OCI-LY7 (cell line): ENCODE data around the gene PRIM2. TPM values are rescaled to one million over a fixed set of nuclear protein-coding genes. Genes with fewer than 3 reads are reported as not detected.

Source experiments
- BruUV-seq: library from RNA; stranded (reverse); fragments of 400-500 nt; replicated peaks from 2 replicates; lab custom pipeline; 2021; lab: Mats Ljungman, UMichigan
- CTCF ChIA-PET: fragments of 300-600 bp; sonication (Branson Sonifier 250); formaldehyde crosslinking; loops from one replicate; lab custom pipeline; 2022; ENCODE audit warnings: antibody characterized with exemption; ENCODE audit not compliant: unreplicated experiment; lab: Charles Lee
- POLR2A ChIA-PET: fragments of 300-600 bp; sonication (Branson Sonifier 250); formaldehyde crosslinking; loops from one replicate; lab custom pipeline; 2022; ENCODE audit warnings: antibody characterized with exemption; lab: Charles Lee
- DNase-seq: peaks from one replicate; pipeline ENCODE4 v3.0.0-alpha.2; 2015; ENCODE audit warnings: low spot score
- H2AFZ ChIP-seq: fragments of 200-600 bp; sonication (generic), shearing (Covaris generic); 2 replicates; pipeline ENCODE4 v1.6.1; 2014; ENCODE audit warnings: mild to moderate bottlenecking, antibody characterized with exemption, low read length, moderate library complexity
- H3K27ac ChIP-seq: fragments of 200-600 bp; sonication (generic); 2 replicates; pipeline ENCODE4 v1.5.1; 2014; ENCODE audit warnings: mixed run types, low read depth, mild to moderate bottlenecking, moderate library complexity, low read length, inconsistent platforms; ENCODE audit not compliant: poor library complexity, severe bottlenecking
- H3K36me3 ChIP-seq: fragments of 200-600 bp; sonication (generic); 2 replicates; pipeline ENCODE4 v1.6.1; 2014; ENCODE audit warnings: mild to moderate bottlenecking, antibody characterized with exemption, low read length, moderate library complexity, mixed read lengths; ENCODE audit not compliant: insufficient read depth
- H3K4me1 ChIP-seq: fragments of 200-600 bp; sonication (generic); 2 replicates; pipeline ENCODE4 v1.5.1; 2014; ENCODE audit warnings: mild to moderate bottlenecking, low read length; ENCODE audit not compliant: insufficient read depth, poor library complexity, severe bottlenecking
- H3K4me2 ChIP-seq: fragments of 200-600 bp; sonication (generic); 2 replicates; pipeline ENCODE4 v1.6.1; 2014; ENCODE audit warnings: mild to moderate bottlenecking, low read length
- H3K4me3 ChIP-seq: fragments of 200-600 bp; sonication (generic); 2 replicates; pipeline ENCODE4 v1.5.1; 2014; ENCODE audit warnings: mild to moderate bottlenecking, low read depth, low read length; ENCODE audit not compliant: poor library complexity, severe bottlenecking
- H3K79me2 ChIP-seq: fragments of 200-600 bp; sonication (generic); 2 replicates; pipeline ENCODE4 v1.6.1; 2016; ENCODE audit warnings: low read depth, mild to moderate bottlenecking, low read length, moderate library complexity, mixed read lengths; ENCODE audit not compliant: insufficient read depth
- H3K9me2 ChIP-seq: fragments of 200-600 bp; sonication (generic); 2 replicates; pipeline ENCODE4 v1.6.1; 2016; ENCODE audit warnings: mild to moderate bottlenecking, low read length, mixed read lengths; ENCODE audit not compliant: insufficient read depth
- H3K9me3 ChIP-seq: fragments of 200-600 bp; sonication (generic); 2 replicates; pipeline ENCODE4 v1.6.1; 2014; ENCODE audit warnings: mild to moderate bottlenecking, mixed run types, low read length, mixed read lengths
- H4K20me1 ChIP-seq: fragments of 200-600 bp; sonication (generic); 2 replicates; pipeline ENCODE4 v1.6.1; 2014; ENCODE audit warnings: mild to moderate bottlenecking, antibody characterized with exemption, low read length, moderate library complexity, mixed read lengths; ENCODE audit not compliant: insufficient read depth
- EZH2phosphoT487 ChIP-seq: fragments of 200-600 bp; sonication (generic); IDR thresholded peaks from 2 replicates; pipeline ENCODE4 v1.6.1; 2018; ENCODE audit warnings: low read depth, borderline replicate concordance, mild to moderate bottlenecking, mixed run types, antibody characterized with exemption, low read length, moderate library complexity, mixed read lengths
- intact Hi-C: fragments of 100-400 bp; cut with micrococcal nuclease; formaldehyde crosslinking; loops from one replicate; pipeline ENCODE4 v1.10.0; 2022; ENCODE audit not compliant: unreplicated experiment
- total RNA-seq, 2 experiments: library from RNA; depleted of rRNA in 1 of 2; stranded (reverse); fragments of >200 nt in 1 of 2; shearing (Covaris generic) in 1 of 2; gene quantifications; 2 replicates each; pipeline ENCODE4 v1.2.3, GENCODE V29; 2014 to 2022
- TF ChIP-seq, protein P1 (sequence below): fragments of 200-600 bp; sonication (generic); conservative IDR thresholded peaks from 2 replicates; pipeline ENCODE4 v1.5.1; 2014; ENCODE audit warnings: mild to moderate bottlenecking, antibody characterized with exemption, low read length, moderate library complexity, mixed read lengths

The PRIM2 gene
- total RNA-seq, 2 experiments from 2014 or later = 28.6 to 41.4 TPM

DNA sequence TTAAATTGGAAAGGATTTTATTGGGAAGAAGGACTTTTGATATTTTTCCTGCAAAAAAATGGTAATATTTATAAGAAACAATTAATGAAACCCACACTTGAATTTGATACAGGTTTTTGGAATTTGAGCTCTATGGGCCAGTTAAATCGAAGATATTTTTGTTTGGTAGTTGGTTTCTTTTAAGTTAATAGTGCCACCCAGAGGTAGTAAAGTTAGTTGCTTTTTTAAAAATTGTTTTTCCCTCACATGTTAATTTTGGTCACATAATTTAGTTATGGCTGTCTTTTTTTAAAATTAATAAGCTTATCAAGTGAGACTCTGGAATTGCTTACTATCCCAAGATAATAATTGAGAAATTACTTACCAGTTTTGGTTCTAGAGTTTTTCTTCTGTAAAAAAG is 7.1 kb downstream of the PRIM2 start:
- Histone ChIP-seq H4K20me1 (no peaks in the 10 kb centered on the region), H3K9me3 (peaks cover 15% of the 10 kb centered on the region; the same call in 1 of the 2 replicates), H3K36me3 (peaks cover 100% of the 10 kb centered on the region), H3K4me1 (peaks cover 1% of the 10 kb centered on the region), H3K9me2 (no peaks in the 10 kb centered on the region), H3K27ac (no peak overlapping the region), H3K79me2 (peaks cover 5% of the 10 kb centered on the region; the same call in 1 of the 2 replicates), H2AFZ (no peak overlapping the region), H3K4me3 (no peak overlapping the region), H3K4me2 (no peak overlapping the region)
- no TSS peak for BruUV-seq
- intact Hi-C loops = no loop called here
- POLR2A ChIA-PET = no interaction called here
- TF ChIP-seq EZH2phosphoT487 = no peak
- TF ChIP-seq, protein P1, sequence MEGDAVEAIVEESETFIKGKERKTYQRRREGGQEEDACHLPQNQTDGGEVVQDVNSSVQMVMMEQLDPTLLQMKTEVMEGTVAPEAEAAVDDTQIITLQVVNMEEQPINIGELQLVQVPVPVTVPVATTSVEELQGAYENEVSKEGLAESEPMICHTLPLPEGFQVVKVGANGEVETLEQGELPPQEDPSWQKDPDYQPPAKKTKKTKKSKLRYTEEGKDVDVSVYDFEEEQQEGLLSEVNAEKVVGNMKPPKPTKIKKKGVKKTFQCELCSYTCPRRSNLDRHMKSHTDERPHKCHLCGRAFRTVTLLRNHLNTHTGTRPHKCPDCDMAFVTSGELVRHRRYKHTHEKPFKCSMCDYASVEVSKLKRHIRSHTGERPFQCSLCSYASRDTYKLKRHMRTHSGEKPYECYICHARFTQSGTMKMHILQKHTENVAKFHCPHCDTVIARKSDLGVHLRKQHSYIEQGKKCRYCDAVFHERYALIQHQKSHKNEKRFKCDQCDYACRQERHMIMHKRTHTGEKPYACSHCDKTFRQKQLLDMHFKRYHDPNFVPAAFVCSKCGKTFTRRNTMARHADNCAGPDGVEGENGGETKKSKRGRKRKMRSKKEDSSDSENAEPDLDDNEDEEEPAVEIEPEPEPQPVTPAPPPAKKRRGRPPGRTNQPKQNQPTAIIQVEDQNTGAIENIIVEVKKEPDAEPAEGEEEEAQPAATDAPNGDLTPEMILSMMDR = peak; percentile 82
- CTCF ChIA-PET = no interaction called here
- peak; percentile 34 for DNase-seq

DNA sequence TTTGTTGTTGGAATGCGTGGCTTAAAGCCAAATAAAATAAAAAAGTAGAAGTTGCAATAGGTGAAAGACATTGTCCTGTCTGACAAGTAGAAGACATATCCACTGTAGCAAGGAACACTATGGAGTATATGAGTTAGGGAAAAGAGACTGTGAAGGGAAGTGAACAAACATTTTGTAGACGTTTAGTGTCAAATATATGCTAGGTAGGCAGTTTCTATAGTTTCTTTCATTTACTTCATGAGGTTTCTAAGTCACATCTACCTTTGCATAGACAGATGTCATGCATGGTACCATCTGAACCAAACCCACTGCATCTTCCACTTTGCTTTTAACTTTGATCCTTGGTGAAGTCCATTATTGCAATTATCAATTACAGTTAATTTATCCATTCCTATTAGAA is 9.9 kb downstream of the PRIM2 start:
- ChIA-PET CTCF (no interaction called here), POLR2A (no interaction called here)
- H3K9me2 ChIP-seq = no peaks in the 10 kb centered on the region
- peaks cover 100% of the 10 kb centered on the region for H3K36me3 ChIP-seq
- no peaks in the 10 kb centered on the region for H3K4me1 ChIP-seq
- H3K27ac ChIP-seq = no peak overlapping the region
- H3K79me2 ChIP-seq = peaks cover 24% of the 10 kb centered on the region
- no TSS peak for BruUV-seq
- no peak overlapping the region for H2AFZ ChIP-seq
- H3K4me3 ChIP-seq = no peak overlapping the region
- no peak overlapping the region for H3K4me2 ChIP-seq
- no peak for DNase-seq
- intact Hi-C loops = no loop called here
- H3K9me3 ChIP-seq = peaks cover 31% of the 10 kb centered on the region; the same call in 1 of the 2 replicates
- H4K20me1 ChIP-seq = no peaks in the 10 kb centered on the region
- TF ChIP-seq EZH2phosphoT487 = no peak
- TF ChIP-seq, protein P1 = no peak

DNA sequence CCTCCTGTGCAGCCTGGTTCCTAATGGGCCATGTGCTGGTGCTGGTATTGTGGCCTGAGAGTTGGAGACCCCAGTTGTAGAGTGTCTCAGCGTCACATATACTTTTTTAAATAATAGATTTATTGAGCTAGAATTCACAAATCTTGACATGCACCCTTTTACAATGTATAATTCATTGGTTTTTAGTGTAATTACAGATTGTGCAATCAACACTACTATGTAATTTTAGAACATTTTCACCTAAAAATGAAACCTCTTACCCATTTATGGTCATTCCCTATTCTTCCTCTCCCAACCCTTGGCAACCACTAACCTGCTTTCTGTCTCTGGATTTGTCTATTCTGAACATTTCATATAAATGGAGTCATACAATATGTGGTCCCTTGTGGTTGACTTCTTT is 10.6 kb downstream of the PRIM2 start:
- no peak overlapping the region for H2AFZ ChIP-seq
- no peak for TF ChIP-seq EZH2phosphoT487
- TF ChIP-seq, protein P1 = no peak
- H4K20me1 ChIP-seq = no peaks in the 10 kb centered on the region
- no peak overlapping the region for H3K4me3 ChIP-seq
- no peak overlapping the region for H3K27ac ChIP-seq
- H3K36me3 ChIP-seq = peaks cover 100% of the 10 kb centered on the region
- ChIA-PET CTCF (no interaction called here), POLR2A (no interaction called here)
- H3K9me3 ChIP-seq = peaks cover 39% of the 10 kb centered on the region; the same call in 1 of the 2 replicates
- no peak for DNase-seq
- BruUV-seq = no TSS peak
- no peaks in the 10 kb centered on the region for H3K9me2 ChIP-seq
- no peaks in the 10 kb centered on the region for H3K4me1 ChIP-seq
- intact Hi-C loops = no loop called here
- no peak overlapping the region for H3K4me2 ChIP-seq
- H3K79me2 ChIP-seq = peaks cover 32% of the 10 kb centered on the region
